Progenitor cell of endocrine pancreas (in vitro differentiated cells): ENCODE measurements around the gene STK40. TPM values are rescaled to one million over a fixed set of nuclear protein-coding genes. Genes with fewer than 3 reads are reported as not detected.

Source experiments
- DNase-seq: peaks from one replicate; pipeline ENCODE4 v3.0.0; 2021; ENCODE audit warnings: low spot score; ENCODE audit not compliant: unreplicated experiment
- H3K27ac Mint-ChIP-seq: 2 replicates; pipeline ENCODE4 v1.8.0; 2021; ENCODE audit warnings: mild to moderate bottlenecking, moderate library complexity, mixed read lengths
- H3K27me3 Mint-ChIP-seq: 2 replicates; pipeline ENCODE4 v1.8.0; 2021; ENCODE audit warnings: mixed read lengths
- H3K36me3 Mint-ChIP-seq: 2 replicates; pipeline ENCODE4 v1.8.0; 2022; ENCODE audit warnings: mixed read lengths; ENCODE audit not compliant: insufficient read depth
- H3K4me1 Mint-ChIP-seq: 2 replicates; pipeline ENCODE4 v1.8.0; 2021; ENCODE audit warnings: low read depth, mixed read lengths
- H3K4me3 Mint-ChIP-seq: 2 replicates; pipeline ENCODE4 v1.8.0; 2021; ENCODE audit warnings: low read depth, mild to moderate bottlenecking, moderate library complexity, mixed read lengths
- H3K9me3 Mint-ChIP-seq: 2 replicates; pipeline ENCODE4 v1.8.0; 2021; ENCODE audit warnings: low read depth, mixed read lengths
- total RNA-seq: library from RNA; stranded (reverse); gene quantifications from 2 replicates; pipeline ENCODE4 v1.2.1, GENCODE V29; 2021
- TF ChIP-seq, protein P1 (sequence below): fragments of 200-600 bp; sonication (generic); IDR thresholded peaks from one replicate; pipeline ENCODE4 v1.5.0; 2021; ENCODE audit warnings: antibody characterized with exemption, mild to moderate bottlenecking; ENCODE audit not compliant: unreplicated experiment

Gene STK40
- total RNA-seq, 1 donor from 2014 or later, result 34.6 TPM

DNA sequence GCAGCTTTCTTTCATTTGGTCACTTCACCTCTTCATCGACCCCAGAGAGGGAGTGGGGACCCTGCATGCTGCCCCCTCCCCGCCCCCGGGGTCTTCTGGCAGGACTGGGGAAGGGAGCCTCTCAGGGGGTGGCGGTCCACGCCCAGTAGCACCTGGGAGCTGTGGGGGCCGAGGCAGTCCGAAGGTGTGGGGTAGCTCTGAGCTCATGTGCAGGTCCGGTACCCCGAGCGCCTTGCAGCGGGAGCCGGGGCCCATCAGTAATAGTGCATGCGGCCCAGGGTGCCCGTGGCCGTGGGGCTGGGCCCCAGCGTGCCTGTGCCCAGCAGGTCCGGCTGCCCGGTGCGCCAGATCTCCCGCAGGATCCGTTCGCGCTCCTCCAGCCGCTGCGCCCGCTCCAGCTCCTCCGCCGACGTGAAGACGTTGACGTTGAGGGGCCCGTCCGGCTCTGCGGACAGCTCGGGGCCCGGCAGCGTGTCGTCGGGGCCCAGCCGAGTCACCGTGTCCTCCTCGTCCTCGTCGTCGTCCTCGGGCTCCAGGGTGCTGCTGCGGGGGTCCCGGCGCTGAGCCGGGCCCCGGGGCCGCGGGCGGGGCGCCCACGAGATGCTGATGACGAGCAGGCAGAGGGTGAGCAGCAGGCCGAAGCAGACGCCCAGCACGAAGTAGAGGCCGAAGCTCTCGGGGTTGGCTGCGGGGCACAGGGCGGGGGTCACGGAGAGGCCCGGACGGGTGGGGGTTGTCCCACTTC is 63.5 kb downstream of the STK40 start:
- DNase-seq, result no peak
- Mint-ChIP-seq H3K4me1 (peaks cover 15% of the 10 kb centered on the region), H3K27me3 (peaks cover 24% of the 10 kb centered on the region), H3K27ac (no peak overlapping the region), H3K36me3 (peaks cover 2% of the 10 kb centered on the region), H3K4me3 (peak overlapping the region; percentile 66), H3K9me3 (no peaks in the 10 kb centered on the region)
- TF ChIP-seq, protein P1, sequence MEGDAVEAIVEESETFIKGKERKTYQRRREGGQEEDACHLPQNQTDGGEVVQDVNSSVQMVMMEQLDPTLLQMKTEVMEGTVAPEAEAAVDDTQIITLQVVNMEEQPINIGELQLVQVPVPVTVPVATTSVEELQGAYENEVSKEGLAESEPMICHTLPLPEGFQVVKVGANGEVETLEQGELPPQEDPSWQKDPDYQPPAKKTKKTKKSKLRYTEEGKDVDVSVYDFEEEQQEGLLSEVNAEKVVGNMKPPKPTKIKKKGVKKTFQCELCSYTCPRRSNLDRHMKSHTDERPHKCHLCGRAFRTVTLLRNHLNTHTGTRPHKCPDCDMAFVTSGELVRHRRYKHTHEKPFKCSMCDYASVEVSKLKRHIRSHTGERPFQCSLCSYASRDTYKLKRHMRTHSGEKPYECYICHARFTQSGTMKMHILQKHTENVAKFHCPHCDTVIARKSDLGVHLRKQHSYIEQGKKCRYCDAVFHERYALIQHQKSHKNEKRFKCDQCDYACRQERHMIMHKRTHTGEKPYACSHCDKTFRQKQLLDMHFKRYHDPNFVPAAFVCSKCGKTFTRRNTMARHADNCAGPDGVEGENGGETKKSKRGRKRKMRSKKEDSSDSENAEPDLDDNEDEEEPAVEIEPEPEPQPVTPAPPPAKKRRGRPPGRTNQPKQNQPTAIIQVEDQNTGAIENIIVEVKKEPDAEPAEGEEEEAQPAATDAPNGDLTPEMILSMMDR, result no peak

GRCh38 chr1:36321119-36321951 is 64.4 kb downstream of the STK40 start:
- H3K27ac Mint-ChIP-seq, result peak overlapping the region; percentile 33

DNA sequence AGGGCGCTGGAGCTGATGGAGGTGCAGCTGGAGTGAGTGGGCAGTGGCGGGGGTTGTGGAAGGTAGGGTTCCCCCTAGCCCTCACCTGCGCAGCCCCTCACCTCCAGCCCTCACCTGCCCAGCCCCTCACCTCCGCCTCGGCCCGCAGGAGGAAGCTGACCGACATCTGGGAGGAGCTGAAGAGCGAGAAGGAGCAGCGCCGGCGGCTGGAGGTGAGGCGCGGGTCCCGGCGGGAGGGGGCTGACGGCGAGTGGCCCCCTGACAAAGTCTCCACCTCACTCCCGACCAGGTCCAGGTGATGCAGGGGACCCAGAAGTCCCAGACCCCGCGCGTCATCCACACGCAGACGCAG is 65.0 kb downstream of the STK40 start:
- peaks cover 15% of the 10 kb centered on the region for H3K4me1 Mint-ChIP-seq
- no peaks in the 10 kb centered on the region for H3K9me3 Mint-ChIP-seq
- peaks cover 2% of the 10 kb centered on the region for H3K36me3 Mint-ChIP-seq
- DNase-seq, result no peak
- peak overlapping the region; percentile 54 for H3K4me3 Mint-ChIP-seq
- peaks cover 24% of the 10 kb centered on the region for H3K27me3 Mint-ChIP-seq
- TF ChIP-seq, protein P1, result no peak
- H3K27ac Mint-ChIP-seq, result no peak overlapping the region

More at GRCh38 chr1:36321119-36321951, 64.4 kb downstream of the STK40 start:
- Mint-ChIP-seq H3K4me1 (peaks cover 15% of the 10 kb centered on the region), H3K27me3 (peaks cover 24% of the 10 kb centered on the region), H3K36me3 (peaks cover 2% of the 10 kb centered on the region), H3K4me3 (peak overlapping the region; percentile 48), H3K9me3 (no peaks in the 10 kb centered on the region)
- TF ChIP-seq, protein P1, result no peak
- no peak for DNase-seq

GRCh38 chr1:36320291-36320761 is 65.4 kb downstream of the STK40 start:
- no peak overlapping the region for H3K27ac Mint-ChIP-seq
- H3K4me1 Mint-ChIP-seq, result peaks cover 14% of the 10 kb centered on the region
- H3K27me3 Mint-ChIP-seq, result peaks cover 24% of the 10 kb centered on the region
- peaks cover 2% of the 10 kb centered on the region for H3K36me3 Mint-ChIP-seq
- H3K9me3 Mint-ChIP-seq, result no peaks in the 10 kb centered on the region
- H3K4me3 Mint-ChIP-seq, result peak overlapping the region; percentile 54
- TF ChIP-seq, protein P1, result no peak
- DNase-seq, result no peak

GRCh38 chr1:36309397-36309796 is 76.3 kb downstream of the STK40 start:
- DNase-seq, result no peak
- Mint-ChIP-seq H3K27me3 (peaks cover 3% of the 10 kb centered on the region), H3K9me3 (no peaks in the 10 kb centered on the region), H3K27ac (no peak overlapping the region), H3K4me1 (peaks cover 5% of the 10 kb centered on the region), H3K4me3 (no peak overlapping the region), H3K36me3 (peaks cover 5% of the 10 kb centered on the region)
- TF ChIP-seq, protein P1, result no peak
